Measurements from ENCODE around the gene PDE1A.

PDE1A gene

DNA sequence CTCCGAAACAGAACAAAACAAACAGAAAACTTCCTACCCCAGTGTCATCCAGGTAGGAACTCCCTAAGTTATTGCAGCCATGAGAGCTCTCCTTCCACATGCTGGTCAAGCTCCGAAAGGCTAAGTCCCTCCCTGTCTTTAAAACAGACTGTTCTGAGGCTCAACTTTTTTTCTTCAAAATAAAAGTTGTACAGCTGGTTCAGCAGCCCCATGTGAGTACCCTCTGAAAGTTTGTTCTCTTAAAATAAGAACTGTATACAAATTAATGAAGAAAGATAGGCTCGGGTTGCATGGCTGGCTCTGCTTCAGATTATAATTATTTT, at the start of gene PDE1A:
PDE1A (minus strand) TSS at position 119 of the 323 bp plus-strand sequence.
- DNase-seq: no peak

GRCh38 chr2:182473635-182474034, 46.8 kb upstream of the PDE1A start:
- DNase-seq: no peak

- DNase-seq: no peak
Measured at GRCh38 chr2:182463760-182464159, 36.9 kb upstream of the PDE1A start.

GRCh38 chr2:182456784-182457183, 29.9 kb upstream of the PDE1A start:
- DNase-seq: no peak

- DNase-seq: no peak
Measured at GRCh38 chr2:182452456-182452990, 25.7 kb upstream of the PDE1A start.

GRCh38 chr2:182448371-182448770, 21.5 kb upstream of the PDE1A start:
- no peak for DNase-seq

DNA sequence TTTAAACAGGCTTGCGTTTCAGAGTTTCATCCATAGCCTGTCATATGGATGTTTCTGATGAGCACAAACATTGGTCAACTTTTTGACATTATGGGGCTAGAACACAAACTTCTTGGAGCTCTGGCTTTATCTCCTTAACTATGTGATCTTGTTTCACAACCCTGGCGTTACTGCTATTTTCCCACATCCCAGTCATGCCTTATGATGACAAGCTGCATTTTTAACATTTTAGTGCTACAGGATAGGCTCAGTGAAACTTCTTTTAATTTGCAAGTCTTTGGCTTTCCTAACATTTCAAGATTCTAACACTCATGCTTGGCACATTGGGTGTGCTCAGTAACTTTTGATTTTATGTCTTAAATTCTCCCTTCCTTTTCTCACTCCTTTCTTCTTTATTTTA, 21.0 kb upstream of the PDE1A start:
- no peak for DNase-seq

DNA sequence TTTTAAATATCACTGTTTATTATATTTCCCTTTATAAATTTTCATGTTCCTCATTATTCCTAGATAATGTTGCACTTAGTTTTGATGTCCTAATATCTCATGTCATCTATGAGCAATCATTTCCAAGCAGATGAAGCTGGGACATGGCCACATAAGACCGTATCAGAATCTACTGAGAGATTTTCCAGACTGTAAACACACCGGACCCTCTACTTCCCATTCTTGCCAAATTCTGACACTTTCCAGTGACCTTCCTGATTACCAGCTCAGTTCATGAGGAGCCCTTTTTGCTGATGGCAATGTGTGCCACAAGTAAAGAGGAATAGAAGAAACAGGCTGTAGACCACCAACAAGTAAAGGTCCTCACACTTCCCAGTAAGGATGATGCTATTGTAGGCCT, 20.3 kb upstream of the PDE1A start:
- DNase-seq: no peak

GRCh38 chr2:182446087-182446486, 19.3 kb upstream of the PDE1A start:
- no peak for DNase-seq

DNA sequence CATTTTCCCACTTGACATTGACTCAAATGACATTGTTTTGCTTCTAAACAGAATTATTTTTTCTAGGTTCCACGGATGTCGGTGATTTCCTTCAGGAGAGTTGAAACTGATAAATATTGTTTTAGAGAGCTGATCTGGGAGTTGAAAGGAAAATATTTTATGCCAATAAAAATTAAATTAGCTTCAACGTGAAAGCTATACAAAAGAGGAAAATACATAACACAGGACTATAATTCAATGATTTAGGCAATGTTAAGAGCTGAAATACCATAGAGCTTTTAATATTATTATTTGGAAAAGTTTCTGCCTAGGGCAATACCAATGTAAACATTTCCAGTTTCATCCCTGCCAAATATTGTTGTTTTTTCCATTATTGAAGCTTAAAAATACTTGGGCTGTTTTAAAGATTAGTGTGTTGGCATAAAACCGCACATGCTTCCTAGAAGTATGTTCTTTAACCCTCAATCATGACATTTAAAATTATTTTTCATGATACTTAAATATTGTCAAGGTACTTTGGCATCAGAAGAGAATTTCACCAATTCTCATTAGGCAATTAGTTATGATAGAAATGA, 18.6 kb upstream of the PDE1A start:
- DNase-seq: no peak

GRCh38 chr2:182444806-182445205, 18.0 kb upstream of the PDE1A start:
- DNase-seq: no peak

- DNase-seq: no peak
Measured at GRCh38 chr2:182444170-182444569, 17.3 kb upstream of the PDE1A start.

GRCh38 chr2:182436252-182436651, 9.4 kb upstream of the PDE1A start:
- no peak for DNase-seq

DNA sequence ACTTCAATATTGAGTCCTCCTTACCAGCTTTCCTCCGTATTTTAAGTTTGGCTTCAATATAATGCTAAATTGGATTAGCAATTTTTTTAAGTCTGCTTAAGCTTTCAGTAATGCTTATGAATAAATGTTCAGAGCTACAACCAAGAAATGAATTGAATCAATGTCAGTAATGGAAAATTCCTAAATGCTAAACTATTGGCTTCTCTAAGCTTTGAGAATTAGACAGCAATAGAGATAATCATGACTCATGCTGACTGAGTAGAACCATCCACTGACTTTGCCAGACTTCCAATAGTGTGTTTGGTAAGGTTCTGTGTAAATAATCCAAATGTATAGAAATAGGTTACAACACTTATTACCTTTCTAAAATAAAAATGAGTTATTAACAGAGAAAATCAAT, 8.9 kb upstream of the PDE1A start:
- DNase-seq: no peak

GRCh38 chr2:182432051-182432450, 5.2 kb upstream of the PDE1A start:
- DNase-seq: no peak

DNA sequence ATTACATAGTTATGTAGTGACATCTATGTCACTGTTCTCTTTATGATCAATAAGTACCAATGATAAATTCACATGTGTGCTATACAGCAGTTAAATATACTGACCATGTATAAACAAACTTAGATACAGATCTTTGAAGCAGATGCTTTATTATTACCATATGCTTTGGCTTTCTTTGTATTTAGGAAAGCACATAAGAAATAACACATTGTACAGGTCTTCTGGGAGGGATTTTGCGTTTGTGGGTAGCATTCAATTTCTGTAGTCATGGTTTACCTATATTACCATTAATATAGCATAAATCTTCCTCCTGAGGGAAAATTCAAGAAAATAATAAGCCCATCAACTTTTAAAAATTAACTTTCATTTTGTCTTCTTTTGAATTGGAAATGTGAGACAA, 1.6 kb upstream of the PDE1A start:
- no peak for DNase-seq

- no peak for DNase-seq
Measured at GRCh38 chr2:182426082-182426917, 536 bp downstream of the PDE1A start.

DNA sequence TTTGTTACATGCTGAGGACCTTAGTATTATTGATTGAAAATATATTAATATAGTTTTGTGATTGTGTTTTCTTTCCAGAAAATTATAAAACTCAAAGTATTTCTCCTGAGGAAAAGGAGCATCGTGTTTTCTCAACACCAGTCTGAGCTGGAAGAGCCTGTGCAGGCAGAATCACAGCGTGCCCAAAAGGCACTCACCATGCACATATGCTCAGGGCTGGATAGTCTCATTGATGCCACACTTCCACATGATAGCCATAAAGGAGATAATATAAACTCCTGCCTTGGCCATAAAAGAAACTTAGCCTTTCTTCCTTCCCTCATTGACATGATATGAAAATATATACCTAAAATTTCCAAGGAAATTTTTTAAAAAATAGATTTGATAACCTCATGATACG, 4.0 kb downstream of the PDE1A start:
- no peak for DNase-seq

GRCh38 chr2:182420669-182421068, 6.2 kb downstream of the PDE1A start:
- DNase-seq: no peak

DNA sequence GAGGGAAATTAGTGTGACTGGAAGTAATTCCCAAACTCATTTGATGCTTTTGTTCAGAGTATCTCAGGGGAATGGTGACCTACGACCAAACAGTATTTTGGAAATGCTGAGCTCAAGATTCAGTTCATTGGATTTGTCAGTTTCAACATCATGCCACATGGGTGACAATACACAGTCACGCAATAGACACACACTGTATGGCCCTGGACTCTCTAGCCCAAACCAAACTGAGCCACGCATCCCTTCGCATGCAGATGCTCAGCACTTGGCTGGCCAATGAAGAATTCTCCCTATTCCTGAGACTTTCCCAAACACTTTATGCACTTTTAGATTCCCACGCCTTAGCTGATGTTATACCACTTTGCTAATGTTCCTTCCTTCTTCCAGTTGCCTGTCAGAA, 10.0 kb downstream of the PDE1A start:
- DNase-seq: no peak

GRCh38 chr2:182416191-182416590, 10.6 kb downstream of the PDE1A start:
- DNase-seq: no peak

DNA sequence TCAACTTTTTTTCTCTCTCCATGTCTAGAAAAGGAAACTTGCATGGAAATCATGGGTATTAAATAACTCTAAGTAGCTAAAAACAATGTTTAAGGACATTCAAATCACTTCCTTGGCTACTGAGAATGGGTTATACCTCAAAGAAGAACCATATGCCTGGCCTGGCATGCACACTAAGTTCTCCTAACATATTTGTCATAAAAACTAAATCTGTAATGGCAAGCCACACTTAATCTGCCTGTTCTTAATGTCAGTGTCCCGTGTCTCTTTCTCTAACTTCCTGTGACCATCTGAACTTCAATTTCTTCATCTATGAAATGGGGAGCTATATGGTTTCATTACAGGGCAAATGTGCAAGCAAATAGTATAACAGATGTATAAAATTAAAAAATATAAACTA, 11.1 kb downstream of the PDE1A start:
- DNase-seq: no peak

GRCh38 chr2:182412858-182413257, 14.0 kb downstream of the PDE1A start:
- DNase-seq: no peak

GRCh38 chr2:182410120-182410519, 16.7 kb downstream of the PDE1A start:
- DNase-seq: no peak

DNA sequence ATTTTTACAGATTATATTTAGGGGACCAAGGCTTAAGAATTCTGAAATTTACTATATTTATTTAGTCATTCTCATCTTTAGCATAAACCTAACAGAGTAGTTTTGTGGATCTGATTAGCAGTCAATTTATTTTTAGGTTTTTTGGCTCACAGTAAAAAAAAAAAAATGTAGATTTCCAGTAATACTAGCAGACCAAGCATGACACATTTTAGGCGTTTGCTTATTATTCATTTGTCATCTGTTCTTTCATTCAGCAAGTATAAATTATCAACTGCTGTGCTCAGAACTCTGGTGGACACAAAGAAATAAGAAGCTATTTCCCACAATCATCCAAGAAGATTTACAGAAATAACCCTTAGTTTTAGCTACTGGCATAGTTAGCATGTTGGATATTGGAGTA, 20.6 kb downstream of the PDE1A start:
- DNase-seq: no peak

Measured in femur (tissue), 1 donor.